Dendritic cell treated with granulocyte-macrophage colony-stimulating factor and Interleukin-4, amounts not matched to agents 40 ng/mL and 50 ng/mL, for 4 days (primary cell): Measurements from ENCODE around the gene ZNF10.

Experiments
- H3K27ac Mint-ChIP-seq: one replicate; pipeline ENCODE4 v1.8.0; 2022; ENCODE audit warnings: mild to moderate bottlenecking, mixed read lengths
- H3K27me3 Mint-ChIP-seq: one replicate; pipeline ENCODE4 v1.8.0; 2022; ENCODE audit warnings: mild to moderate bottlenecking, mixed read lengths
- H3K36me3 Mint-ChIP-seq: one replicate; pipeline ENCODE4 v1.8.0; 2022; ENCODE audit warnings: low read depth, mixed read lengths
- H3K4me1 Mint-ChIP-seq: one replicate; pipeline ENCODE4 v1.8.0; 2022; ENCODE audit warnings: low read depth, mixed read lengths
- H3K4me3 Mint-ChIP-seq: one replicate; pipeline ENCODE4 v1.8.0; 2022; ENCODE audit warnings: mild to moderate bottlenecking, moderate library complexity, mixed read lengths
- H3K9me3 Mint-ChIP-seq: one replicate; pipeline ENCODE4 v1.8.0; 2022; ENCODE audit warnings: mixed read lengths
- intact Hi-C: fragments of 100-400 bp; cut with micrococcal nuclease; formaldehyde crosslinking; loops from one replicate; pipeline ENCODE4 v1.15.0; 2022

Gene ZNF10

DNA sequence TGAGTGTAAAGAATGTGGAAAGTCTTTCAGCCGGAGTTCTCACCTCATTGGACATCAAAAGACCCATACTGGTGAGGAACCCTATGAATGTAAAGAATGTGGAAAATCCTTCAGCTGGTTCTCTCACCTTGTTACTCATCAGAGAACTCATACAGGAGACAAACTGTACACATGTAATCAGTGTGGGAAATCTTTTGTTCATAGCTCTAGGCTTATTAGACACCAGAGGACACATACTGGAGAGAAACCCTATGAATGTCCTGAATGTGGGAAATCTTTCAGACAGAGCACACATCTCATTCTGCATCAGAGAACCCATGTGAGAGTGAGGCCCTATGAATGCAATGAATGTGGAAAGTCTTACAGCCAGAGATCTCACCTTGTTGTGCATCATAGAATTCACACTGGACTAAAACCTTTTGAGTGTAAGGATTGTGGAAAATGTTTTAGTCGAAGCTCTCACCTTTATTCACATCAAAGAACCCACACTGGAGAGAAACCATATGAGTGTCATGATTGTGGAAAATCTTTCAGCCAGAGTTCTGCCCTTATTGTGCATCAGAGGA lies 25.8 kb downstream of the ZNF10 start:
- no peaks in the 10 kb centered on the region for H3K27me3 Mint-ChIP-seq

GRCh38 chr12:133165776-133166175 lies 35.3 kb downstream of the ZNF10 start:
- peaks cover 90% of the 10 kb centered on the region for H3K9me3 Mint-ChIP-seq
- no peaks in the 10 kb centered on the region for H3K36me3 Mint-ChIP-seq
- no peak overlapping the region for H3K27ac Mint-ChIP-seq
- H3K4me1 Mint-ChIP-seq = no peaks in the 10 kb centered on the region
- no peak overlapping the region for H3K4me3 Mint-ChIP-seq
- intact Hi-C loops = no loop called here
- H3K27me3 Mint-ChIP-seq = no peaks in the 10 kb centered on the region

More for the DNA sequence above, 25.8 kb downstream of the ZNF10 start:
- H3K4me1 Mint-ChIP-seq = no peaks in the 10 kb centered on the region
- peaks cover 100% of the 10 kb centered on the region for H3K9me3 Mint-ChIP-seq
- intact Hi-C loops = no loop called here
- no peak overlapping the region for H3K27ac Mint-ChIP-seq
- no peak overlapping the region for H3K4me3 Mint-ChIP-seq
- peaks cover 62% of the 10 kb centered on the region for H3K36me3 Mint-ChIP-seq

- H3K27me3 Mint-ChIP-seq = no peaks in the 10 kb centered on the region
- H3K9me3 Mint-ChIP-seq = peaks cover 88% of the 10 kb centered on the region
- no peak overlapping the region for H3K27ac Mint-ChIP-seq
Observed at GRCh38 chr12:133172491-133172890, 42.1 kb downstream of the ZNF10 start.

DNA sequence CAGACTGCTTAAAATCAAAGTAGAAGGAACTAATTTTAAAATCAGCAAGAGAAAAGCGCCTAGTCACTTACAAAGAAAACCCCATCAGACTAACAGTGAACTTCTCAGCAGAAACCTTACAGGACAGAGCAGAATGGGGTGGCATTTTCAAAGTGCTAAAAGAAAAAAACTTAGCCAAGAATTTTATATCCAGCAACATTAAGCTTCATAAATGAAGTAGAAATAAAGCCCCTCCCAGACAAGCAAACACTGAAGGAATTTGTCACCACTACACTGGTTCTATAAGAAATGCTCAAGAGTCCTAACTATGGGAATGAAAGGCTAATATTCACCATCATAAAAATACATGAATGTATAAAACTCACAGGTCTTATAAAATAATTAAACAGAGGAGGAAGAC lies 44.5 kb downstream of the ZNF10 start:
- Mint-ChIP-seq H3K27ac (no peak overlapping the region), H3K4me1 (no peaks in the 10 kb centered on the region), H3K9me3 (peaks cover 86% of the 10 kb centered on the region), H3K4me3 (no peak overlapping the region), H3K36me3 (no peaks in the 10 kb centered on the region), H3K27me3 (no peaks in the 10 kb centered on the region)
- intact Hi-C loops = no loop called here

More at GRCh38 chr12:133172491-133172890, 42.1 kb downstream of the ZNF10 start:
- no peaks in the 10 kb centered on the region for H3K36me3 Mint-ChIP-seq
- intact Hi-C loops = no loop called here
- no peaks in the 10 kb centered on the region for H3K4me1 Mint-ChIP-seq
- no peak overlapping the region for H3K4me3 Mint-ChIP-seq

GRCh38 chr12:133180669-133181068 lies 50.2 kb downstream of the ZNF10 start:
- intact Hi-C loops = loop anchor here (1.0 kb wide), 3 partner anchors 50 to 194 kb away; partner anchors contain the start of genes ZNF10, ZNF140, ZNF26 and ZNF891
- H3K27ac Mint-ChIP-seq = no peak overlapping the region
- no peaks in the 10 kb centered on the region for H3K27me3 Mint-ChIP-seq
- peaks cover 46% of the 10 kb centered on the region for H3K36me3 Mint-ChIP-seq
- H3K9me3 Mint-ChIP-seq = peaks cover 72% of the 10 kb centered on the region
- H3K4me1 Mint-ChIP-seq = peaks cover 10% of the 10 kb centered on the region
- H3K4me3 Mint-ChIP-seq = no peak overlapping the region

GRCh38 chr12:133181238-133181959 lies 51.0 kb downstream of the ZNF10 start, which contains the start of gene ZNF268:
Gene ZNF268, plus strand, starts transcription at chr12:133181495. Its CDS starts 503 bp downstream, at chr12:133181998.
- Mint-ChIP-seq H3K4me3 (peak within 1 kb of the TSS; percentile 91), H3K9me3 (peaks cover 72% of the 10 kb centered on the region), H3K27ac (peak within 1 kb of the TSS; percentile 86), H3K27me3 (no peaks in the 10 kb centered on the region), H3K4me1 (peaks cover 10% of the 10 kb centered on the region), H3K36me3 (peaks cover 53% of the 10 kb centered on the region)
- intact Hi-C loops = loop anchor here (1.0 kb wide), 3 partner anchors 51 to 195 kb away; partner anchors contain the start of genes ZNF10, ZNF140, ZNF26 and ZNF891

- Mint-ChIP-seq H3K4me3 (no peak overlapping the region), H3K4me1 (no peaks in the 10 kb centered on the region), H3K27me3 (no peaks in the 10 kb centered on the region), H3K27ac (no peak overlapping the region), H3K36me3 (peaks cover 100% of the 10 kb centered on the region), H3K9me3 (peaks cover 100% of the 10 kb centered on the region)
- intact Hi-C loops = no loop called here
Observed at GRCh38 chr12:133190176-133190575, 59.7 kb downstream of the ZNF10 start.

GRCh38 chr12:133192847-133193246 lies 62.4 kb downstream of the ZNF10 start:
- Mint-ChIP-seq H3K4me3 (no peak overlapping the region), H3K36me3 (peaks cover 91% of the 10 kb centered on the region), H3K4me1 (no peaks in the 10 kb centered on the region), H3K27ac (no peak overlapping the region), H3K9me3 (peaks cover 89% of the 10 kb centered on the region), H3K27me3 (no peaks in the 10 kb centered on the region)
- intact Hi-C loops = no loop called here

- H3K27ac Mint-ChIP-seq = no peak overlapping the region
- H3K9me3 Mint-ChIP-seq = peaks cover 69% of the 10 kb centered on the region
- no peaks in the 10 kb centered on the region for H3K27me3 Mint-ChIP-seq
- peaks cover 67% of the 10 kb centered on the region for H3K36me3 Mint-ChIP-seq
- H3K4me3 Mint-ChIP-seq = no peak overlapping the region
- H3K4me1 Mint-ChIP-seq = no peaks in the 10 kb centered on the region
- intact Hi-C loops = no loop called here
Observed at GRCh38 chr12:133201888-133202287, 71.5 kb downstream of the ZNF10 start.

DNA sequence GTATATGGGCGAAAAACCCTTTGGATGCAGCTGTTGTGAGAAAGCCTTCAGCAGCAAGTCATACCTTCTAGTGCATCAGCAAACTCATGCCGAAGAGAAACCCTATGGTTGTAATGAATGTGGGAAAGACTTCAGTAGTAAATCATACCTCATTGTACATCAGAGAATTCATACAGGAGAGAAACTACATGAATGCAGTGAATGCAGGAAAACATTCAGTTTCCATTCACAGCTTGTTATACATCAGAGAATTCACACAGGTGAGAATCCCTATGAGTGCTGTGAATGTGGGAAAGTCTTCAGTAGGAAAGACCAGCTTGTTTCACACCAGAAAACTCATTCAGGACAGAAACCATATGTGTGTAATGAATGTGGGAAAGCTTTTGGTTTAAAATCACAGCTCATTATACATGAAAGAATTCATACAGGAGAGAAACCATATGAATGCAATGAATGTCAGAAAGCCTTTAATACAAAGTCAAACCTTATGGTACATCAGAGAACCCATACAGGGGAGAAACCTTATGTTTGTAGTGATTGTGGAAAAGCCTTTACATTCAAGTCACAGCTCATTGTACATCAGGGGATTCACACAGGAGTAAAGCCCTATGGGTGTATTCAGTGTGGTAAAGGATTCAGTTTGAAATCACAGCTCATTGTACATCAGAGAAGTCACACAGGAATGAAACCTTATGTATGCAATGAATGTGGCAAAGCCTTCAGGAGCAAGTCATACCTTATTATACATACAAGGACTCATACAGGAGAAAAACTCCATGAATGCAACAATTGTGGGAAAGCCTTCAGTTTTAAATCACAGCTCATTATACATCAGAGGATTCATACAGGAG lies 72.3 kb downstream of the ZNF10 start:
- Mint-ChIP-seq H3K9me3 (peaks cover 69% of the 10 kb centered on the region), H3K36me3 (peaks cover 67% of the 10 kb centered on the region), H3K4me3 (no peak overlapping the region), H3K27me3 (no peaks in the 10 kb centered on the region), H3K4me1 (no peaks in the 10 kb centered on the region), H3K27ac (no peak overlapping the region)
- intact Hi-C loops = no loop called here

DNA sequence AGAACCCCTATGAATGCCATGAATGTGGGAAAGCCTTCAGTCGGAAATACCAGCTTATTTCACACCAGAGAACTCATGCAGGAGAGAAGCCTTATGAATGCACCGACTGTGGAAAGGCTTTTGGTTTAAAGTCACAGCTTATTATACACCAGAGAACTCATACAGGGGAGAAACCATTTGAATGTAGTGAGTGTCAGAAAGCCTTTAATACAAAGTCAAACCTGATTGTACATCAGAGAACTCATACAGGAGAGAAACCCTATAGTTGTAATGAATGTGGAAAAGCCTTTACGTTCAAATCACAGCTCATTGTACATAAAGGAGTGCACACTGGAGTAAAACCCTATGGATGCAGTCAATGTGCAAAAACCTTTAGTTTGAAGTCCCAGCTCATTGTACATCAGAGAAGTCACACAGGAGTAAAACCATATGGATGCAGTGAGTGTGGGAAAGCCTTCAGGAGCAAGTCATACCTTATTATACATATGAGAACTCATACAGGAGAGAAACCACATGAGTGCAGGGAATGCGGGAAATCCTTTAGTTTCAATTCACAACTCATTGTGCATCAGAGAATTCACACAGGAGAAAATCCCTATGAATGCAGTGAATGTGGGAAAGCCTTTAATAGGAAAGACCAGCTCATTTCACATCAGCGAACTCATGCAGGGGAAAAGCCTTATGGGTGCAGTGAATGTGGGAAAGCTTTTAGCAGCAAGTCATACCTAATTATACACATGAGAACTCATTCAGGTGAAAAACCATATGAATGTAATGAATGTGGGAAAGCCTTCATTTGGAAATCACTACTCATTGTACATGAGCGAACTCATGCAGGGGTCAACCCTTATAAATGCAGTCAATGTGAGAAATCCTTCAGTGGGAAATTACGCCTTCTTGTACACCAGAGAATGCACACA lies 73.2 kb downstream of the ZNF10 start:
- no peak overlapping the region for H3K27ac Mint-ChIP-seq
- no peaks in the 10 kb centered on the region for H3K4me1 Mint-ChIP-seq
- peaks cover 77% of the 10 kb centered on the region for H3K9me3 Mint-ChIP-seq
- intact Hi-C loops = no loop called here
- no peaks in the 10 kb centered on the region for H3K27me3 Mint-ChIP-seq
- no peak overlapping the region for H3K4me3 Mint-ChIP-seq
- peaks cover 71% of the 10 kb centered on the region for H3K36me3 Mint-ChIP-seq

DNA sequence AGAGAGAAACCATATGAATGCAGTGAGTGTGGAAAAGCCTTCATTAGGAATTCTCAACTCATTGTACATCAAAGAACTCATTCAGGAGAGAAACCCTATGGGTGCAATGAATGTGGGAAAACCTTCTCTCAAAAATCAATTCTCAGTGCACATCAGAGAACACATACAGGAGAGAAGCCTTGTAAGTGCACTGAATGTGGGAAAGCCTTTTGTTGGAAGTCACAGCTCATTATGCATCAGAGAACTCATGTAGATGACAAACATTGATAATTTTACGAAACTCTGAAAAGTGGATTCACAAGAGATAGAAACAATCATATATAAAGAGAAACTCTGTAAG lies 73.8 kb downstream of the ZNF10 start:
- no peak overlapping the region for H3K27ac Mint-ChIP-seq
- no peak overlapping the region for H3K4me3 Mint-ChIP-seq
- no peaks in the 10 kb centered on the region for H3K4me1 Mint-ChIP-seq
- peaks cover 67% of the 10 kb centered on the region for H3K36me3 Mint-ChIP-seq
- H3K27me3 Mint-ChIP-seq = no peaks in the 10 kb centered on the region
- peaks cover 84% of the 10 kb centered on the region for H3K9me3 Mint-ChIP-seq
- intact Hi-C loops = no loop called here

DNA sequence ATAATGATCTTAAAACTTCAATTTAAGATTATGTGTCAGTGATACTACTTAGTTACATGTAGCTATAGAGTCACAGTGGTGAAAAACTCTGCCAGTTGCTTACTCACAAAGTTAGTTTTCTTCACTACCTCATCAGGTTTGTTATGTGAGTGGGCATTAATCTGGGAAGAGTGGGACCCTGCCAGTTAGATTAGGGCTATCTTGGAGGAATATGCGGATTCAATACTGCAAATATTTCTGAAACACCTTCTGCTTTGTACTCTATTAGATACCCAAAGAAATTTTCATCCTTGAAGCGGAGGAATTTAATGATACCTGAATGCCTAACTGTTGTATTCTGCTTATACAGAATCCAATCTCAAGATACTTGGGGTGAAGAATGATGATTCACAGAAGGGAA lies 76.0 kb downstream of the ZNF10 start:
- no peaks in the 10 kb centered on the region for H3K27me3 Mint-ChIP-seq
- H3K4me1 Mint-ChIP-seq = no peaks in the 10 kb centered on the region
- H3K36me3 Mint-ChIP-seq = peaks cover 46% of the 10 kb centered on the region
- H3K9me3 Mint-ChIP-seq = peaks cover 84% of the 10 kb centered on the region
- intact Hi-C loops = no loop called here
- H3K27ac Mint-ChIP-seq = no peak overlapping the region
- no peak overlapping the region for H3K4me3 Mint-ChIP-seq
